NCI-H748 treated with DMSO at 0.1 percent for 48 hours (cell line): ENCODE results near the gene ENPP1.

Experiments
- DNase-seq: peaks from one replicate; lab custom pipeline; 2025; lab: John Stamatoyannopoulos, UW

Gene ENPP1

GRCh38 chr6:131807644-131808459, at the start of gene ENPP1:
Gene ENPP1, plus strand, starts transcription at chr6:131808020. Its CDS starts 16 bp downstream, at chr6:131808036.
- peak; percentile 17 for DNase-seq

- no peak for DNase-seq
Measured at GRCh38 chr6:131758920-131759319, 48.9 kb upstream of the ENPP1 start.

GRCh38 chr6:131761060-131761761, 46.6 kb upstream of the ENPP1 start:
- no peak for DNase-seq

GRCh38 chr6:131761762-131762067, 46.1 kb upstream of the ENPP1 start:
- no peak for DNase-seq

- DNase-seq = no peak
Measured at GRCh38 chr6:131762984-131763383, 44.8 kb upstream of the ENPP1 start.

GRCh38 chr6:131763749-131764148, 44.1 kb upstream of the ENPP1 start:
- DNase-seq = no peak

GRCh38 chr6:131764350-131764749, 43.5 kb upstream of the ENPP1 start:
- DNase-seq = no peak

- no peak for DNase-seq
Measured at GRCh38 chr6:131765081-131765803, 42.6 kb upstream of the ENPP1 start.

- no peak for DNase-seq
Measured at GRCh38 chr6:131765804-131766135, 42.0 kb upstream of the ENPP1 start.

GRCh38 chr6:131766631-131767030, 41.2 kb upstream of the ENPP1 start:
- DNase-seq = no peak

GRCh38 chr6:131768964-131769363, 38.9 kb upstream of the ENPP1 start:
- no peak for DNase-seq

GRCh38 chr6:131769385-131770141, 38.3 kb upstream of the ENPP1 start:
- no peak for DNase-seq

- no peak for DNase-seq
Measured at GRCh38 chr6:131770776-131771175, 37.0 kb upstream of the ENPP1 start.

- DNase-seq = no peak
Measured at GRCh38 chr6:131773284-131773950, 34.4 kb upstream of the ENPP1 start.

GRCh38 chr6:131775886-131776285, 31.9 kb upstream of the ENPP1 start:
- DNase-seq = no peak

- DNase-seq = no peak
Measured at GRCh38 chr6:131776985-131777384, 30.8 kb upstream of the ENPP1 start.

GRCh38 chr6:131778169-131778568, 29.7 kb upstream of the ENPP1 start:
- DNase-seq = no peak

- DNase-seq = no peak
Measured at GRCh38 chr6:131779304-131779703, 28.5 kb upstream of the ENPP1 start.

- DNase-seq = no peak
Measured at GRCh38 chr6:131780600-131780999, 27.2 kb upstream of the ENPP1 start.

GRCh38 chr6:131781687-131782086, 26.1 kb upstream of the ENPP1 start:
- no peak for DNase-seq

- no peak for DNase-seq
Measured at GRCh38 chr6:131782764-131783163, 25.1 kb upstream of the ENPP1 start.

GRCh38 chr6:131784561-131784960, 23.3 kb upstream of the ENPP1 start:
- no peak for DNase-seq
